Measurements from ENCODE around the gene CHRNA7. TPM values are rescaled to one million over a fixed set of nuclear protein-coding genes. Genes with fewer than 3 reads are reported as not detected.

Gene CHRNA7
- total and polyA plus RNA-seq, 2 of the 8 experiments (the other 6 are each of a cell fraction or from before 2014, with no cell fraction given): 7.5 to 11.0 TPM

GRCh38 chr15:32060706-32061105 is 30.4 kb downstream of the CHRNA7 start:
- no peak overlapping the region for H3K14ac ChIP-seq (ENCODE audit: insufficient read length)
- TF ChIP-seq E2F6 (IDR thresholded peaks at IDR 0.05): no peak
- TF ChIP-seq TAF7 (optimal IDR thresholded peaks at IDR 0.05; ENCODE audit: borderline replicate concordance, low read depth, low read length): no peak
- no peak for TF ChIP-seq EGR1 (IDR thresholded peaks at IDR 0.05; ENCODE audit: borderline replicate concordance, low read depth, low read length)
- TF ChIP-seq TAF1 (IDR thresholded peaks at IDR 0.05; ENCODE audit: low read depth, low read length): no peak
- no peak for TF ChIP-seq JUND (IDR thresholded peaks at IDR 0.05; ENCODE audit: low read length)
- no peak for TF ChIP-seq KDM5A (IDR thresholded peaks at IDR 0.05; ENCODE audit: low read length)
- no peak for TF ChIP-seq TBP (IDR thresholded peaks at IDR 0.05; ENCODE audit: low read depth, low read length)
- TF ChIP-seq NRF1 (IDR thresholded peaks at IDR 0.05; ENCODE audit: low read depth, low read length): no peak
- no peak for TF ChIP-seq NANOG (IDR thresholded peaks at IDR 0.05; ENCODE audit: insufficient read depth, low read depth, low read length, poor library complexity, severe bottlenecking)
- TF ChIP-seq MAFK (IDR thresholded peaks at IDR 0.05; ENCODE audit: low read depth, low read length): no peak
- TF ChIP-seq SP2 (IDR thresholded peaks at IDR 0.05; ENCODE audit: low read length): no peak
- no peak for TF ChIP-seq SAP30 (IDR thresholded peaks at IDR 0.05; ENCODE audit: insufficient read depth, insufficient replicate concordance, low read length)
- no peak for TF ChIP-seq SP1 (IDR thresholded peaks at IDR 0.05; ENCODE audit: low read depth, low read length)
- no peak for TF ChIP-seq SUZ12 (IDR thresholded peaks at IDR 0.05; ENCODE audit: low read length)
- TF ChIP-seq SRF (IDR thresholded peaks at IDR 0.05; ENCODE audit: low read depth, low read length): no peak

More at GRCh38 chr15:32060706-32061105, 30.4 kb downstream of the CHRNA7 start:
- H3K4me3 ChIP-seq (ENCODE audit: extremely low read depth in 1 of 4, insufficient read depth in 2 of 4, low read depth in 3 of 4, low read length in 4 of 4): no peak overlapping the region
- H3K4ac ChIP-seq (replicated peaks; ENCODE audit: insufficient read length, low read depth, low read length): no peak overlapping the region
- no peak overlapping the region for H4K91ac ChIP-seq (replicated peaks; ENCODE audit: insufficient read length, low read length)
- H3K79me2 ChIP-seq (ENCODE audit: control insufficient read depth in 1 of 2, insufficient read depth in 2 of 2, low read length in 2 of 2): no peaks in the 10 kb centered on the region
- FAIRE-seq: no peak
- H2AK5ac ChIP-seq (ENCODE audit: low read depth, low read length): no peak overlapping the region
- H3K4me2 ChIP-seq (ENCODE audit: insufficient read depth in 1 of 2, low read depth in 2 of 2, low read length in 2 of 2): no peak overlapping the region
- H2BK20ac ChIP-seq (ENCODE audit: low read length): no peak overlapping the region
- H3K36me3 ChIP-seq (ENCODE audit: control insufficient read depth in 2 of 4, insufficient read depth in 4 of 4, low read length in 3 of 4): no peaks in the 10 kb centered on the region
- H3K23ac ChIP-seq (ENCODE audit: insufficient read length): no peak overlapping the region
- H4K5ac ChIP-seq (ENCODE audit: insufficient read length, low read depth, low read length): no peak overlapping the region
- H3K56ac ChIP-seq (replicated peaks; ENCODE audit: insufficient read length, low read depth, low read length): no peak overlapping the region
- no peak overlapping the region for H3K27ac ChIP-seq (ENCODE audit: low read depth, low read length)
- 91% methylated on average over 7 of the region's 7 CpGs; no CpG with 5 or more reads in 1 of the 2 experiments for WGBS, 2 experiments (ENCODE audit: extremely low coverage in 1 of 2, insufficient coverage in 1 of 2, insufficient read length in 1 of 2, insufficient replicate concordance in 2 of 2, low coverage in 1 of 2, low lambda C conversion rate in 2 of 2, missing lambda C conversion rate in 1 of 2)
- no peak overlapping the region for H3K18ac ChIP-seq (ENCODE audit: extremely low read depth, low read length)
- H2BK120ac ChIP-seq (replicated peaks; ENCODE audit: low read depth, low read length): no peak overlapping the region
- DNase-seq (ENCODE audit: low read depth in 1 of 2, low spot score in 2 of 2): no peak
- no peak overlapping the region for H2AFZ ChIP-seq (ENCODE audit: low read length)
- no peaks in the 10 kb centered on the region; the same call in 1 of the 2 replicates for H3K23me2 ChIP-seq (ENCODE audit: low read depth, low read length)
- no peak overlapping the region for H3K9ac ChIP-seq (replicated peaks in 1 of 4; ENCODE audit: extremely low read depth in 1 of 4, low read depth in 3 of 4, low read length in 3 of 4)
- H2BK5ac ChIP-seq (ENCODE audit: low read depth, low read length): no peak overlapping the region
- H2BK15ac ChIP-seq (ENCODE audit: low read length): no peak overlapping the region
- H3K4me1 ChIP-seq (replicated peaks in 1 of 4; ENCODE audit: control insufficient read depth in 3 of 4, insufficient read depth in 4 of 4, low read length in 3 of 4): no peaks in the 10 kb centered on the region
- no peak overlapping the region for H4K8ac ChIP-seq (ENCODE audit: extremely low read depth, insufficient read depth, low read length)
- CTCF ChIA-PET (ENCODE audit: partially characterized antibody): interaction anchor here (1.5 kb wide), 1 partner anchor 31 kb away, joined by 3 read pairs; no protein-coding TSS in a partner anchor
- H3K9me3 ChIP-seq (ENCODE audit: insufficient read depth in 2 of 2, low read depth in 1 of 2, low read length in 1 of 2): peaks cover 3 to 6% of the 10 kb centered on the region in 2 experiments; a peak in 3 of 4 replicates
- H2BK12ac ChIP-seq (ENCODE audit: low read depth, low read length): no peak overlapping the region
- no peaks in the 10 kb centered on the region for H3K79me1 ChIP-seq (ENCODE audit: low read depth, low read length)
- H4K20me1 ChIP-seq (replicated peaks in 1 of 2; ENCODE audit: control insufficient read depth in 1 of 2, insufficient read depth in 2 of 2, low read length in 2 of 2): no peaks in the 10 kb centered on the region
- no peaks in the 10 kb centered on the region for H3K27me3 ChIP-seq (replicated peaks in 1 of 4; ENCODE audit: control insufficient read depth in 3 of 4, extremely low read depth in 1 of 4, insufficient read depth in 3 of 4, low read length in 3 of 4)
- POLR2A ChIA-PET (ENCODE audit: partially characterized antibody): no interaction called here

All from H1 (cell line).